GM19043 (cell line): Measurements from ENCODE around the gene NABP2.
"Not testable (repeated sequence)": the region's sequence is repeated elsewhere in the genome, so short reads cannot be mapped to it uniquely, and the experiment has no call there.

Experiments used
- ATAC-seq: cut with Tn5 transposase; IDR thresholded peaks from one replicate; pipeline ENCODE4 v1.9.1; 2021; ENCODE audit warnings: low read depth; ENCODE audit not compliant: unreplicated experiment

Gene NABP2

GRCh38 chr12:56224102-56224701 lies at the start of gene NABP2:
Gene NABP2 (plus strand): TSS chr12:56224342. CDS start chr12:56224857, 515 bp downstream.
- ATAC-seq, result peak; percentile 68

- ATAC-seq, result no peak
Observed at GRCh38 chr12:56178347-56178746, 45.8 kb upstream of the NABP2 start.

- no peak for ATAC-seq
Observed at GRCh38 chr12:56186957-56187356, 37.2 kb upstream of the NABP2 start.

- ATAC-seq, result no peak
Observed at GRCh38 chr12:56188131-56188777, 35.9 kb upstream of the NABP2 start.

- ATAC-seq, result no peak
Observed at GRCh38 chr12:56188778-56189098, 35.4 kb upstream of the NABP2 start.

- peak; percentile 57 for ATAC-seq
Observed at GRCh38 chr12:56189099-56189917, 34.8 kb upstream of the NABP2 start, which contains the start of gene SMARCC2. Gene SMARCC2 (minus strand): TSS chr12:56189483. CDS start chr12:56189461, 22 bp downstream.

- peak; percentile 7 for ATAC-seq
Observed at GRCh38 chr12:56189918-56190694, 34.0 kb upstream of the NABP2 start.

- ATAC-seq, result no peak
Observed at GRCh38 chr12:56190695-56191155, 33.4 kb upstream of the NABP2 start.

GRCh38 chr12:56192582-56192981 lies 31.6 kb upstream of the NABP2 start:
- ATAC-seq, result no peak

GRCh38 chr12:56193025-56193578 lies 31.0 kb upstream of the NABP2 start:
- ATAC-seq, result no peak

GRCh38 chr12:56196818-56197550 lies 27.2 kb upstream of the NABP2 start:
- not testable (repeated sequence) for ATAC-seq

GRCh38 chr12:56197921-56198635 lies 26.1 kb upstream of the NABP2 start:
- no peak for ATAC-seq

GRCh38 chr12:56198836-56199235 lies 25.3 kb upstream of the NABP2 start:
- no peak for ATAC-seq

GRCh38 chr12:56202366-56202765 lies 21.8 kb upstream of the NABP2 start:
- no peak for ATAC-seq

GRCh38 chr12:56202838-56203237 lies 21.3 kb upstream of the NABP2 start:
- ATAC-seq, result no peak

GRCh38 chr12:56204275-56204674 lies 19.9 kb upstream of the NABP2 start:
- no peak for ATAC-seq

GRCh38 chr12:56205445-56205844 lies 18.7 kb upstream of the NABP2 start:
- ATAC-seq, result no peak

- ATAC-seq, result no peak
Observed at GRCh38 chr12:56206452-56207166, 17.5 kb upstream of the NABP2 start.
